Ishikawa (cell line): Measurements from ENCODE around the gene NOS3.
A peak's percentile ranks its signal among the peaks of the same experiment; 100 is the strongest.

Experiments used
- CEBPB ChIP-seq: IDR thresholded peaks from 2 replicates; pipeline ENCODE4 v1.6.1; 2012
- CREB1 ChIP-seq: IDR thresholded peaks from 2 replicates; pipeline ENCODE4 v1.6.1; 2012; ENCODE audit warnings: low read depth
- EGR1 ChIP-seq: IDR thresholded peaks from 2 replicates; pipeline ENCODE4 v1.6.1; 2012
- EP300 ChIP-seq: IDR thresholded peaks from 2 replicates; pipeline ENCODE4 v1.6.1; 2012; ENCODE audit warnings: borderline replicate concordance
- FOXM1 ChIP-seq: IDR thresholded peaks from 2 replicates; pipeline ENCODE4 v1.6.1; 2012; ENCODE audit warnings: low read depth, borderline replicate concordance
- NFIC ChIP-seq: IDR thresholded peaks from 2 replicates; pipeline ENCODE4 v1.6.1; 2012
- RAD21 ChIP-seq: IDR thresholded peaks from 2 replicates; pipeline ENCODE4 v1.6.1; 2012; ENCODE audit warnings: low read depth
- TAF1 ChIP-seq: IDR thresholded peaks from 2 replicates; pipeline ENCODE4 v1.6.1; 2012; ENCODE audit warnings: low read depth, mild to moderate bottlenecking
- TCF12 ChIP-seq: IDR thresholded peaks from 2 replicates; pipeline ENCODE4 v1.6.1; 2012; ENCODE audit warnings: low read depth
- TEAD4 ChIP-seq: IDR thresholded peaks from 2 replicates; pipeline ENCODE4 v1.6.1; 2012
- USF1 ChIP-seq: IDR thresholded peaks from 2 replicates; pipeline ENCODE4 v1.6.1; 2012
- YY1 ChIP-seq: IDR thresholded peaks from 2 replicates; pipeline ENCODE4 v1.6.1; 2012; ENCODE audit warnings: low read depth
- ZBTB7A ChIP-seq: IDR thresholded peaks from 2 replicates; pipeline ENCODE4 v1.6.1; 2012; ENCODE audit warnings: low read depth
- TF ChIP-seq, protein P1 (sequence below): IDR thresholded peaks from 2 replicates; pipeline ENCODE4 v1.6.1; 2012; ENCODE audit warnings: low read depth, mild to moderate bottlenecking
- TF ChIP-seq, protein P2 (sequence below): IDR thresholded peaks from 2 replicates; pipeline ENCODE4 v1.6.1; 2012

Gene NOS3

DNA sequence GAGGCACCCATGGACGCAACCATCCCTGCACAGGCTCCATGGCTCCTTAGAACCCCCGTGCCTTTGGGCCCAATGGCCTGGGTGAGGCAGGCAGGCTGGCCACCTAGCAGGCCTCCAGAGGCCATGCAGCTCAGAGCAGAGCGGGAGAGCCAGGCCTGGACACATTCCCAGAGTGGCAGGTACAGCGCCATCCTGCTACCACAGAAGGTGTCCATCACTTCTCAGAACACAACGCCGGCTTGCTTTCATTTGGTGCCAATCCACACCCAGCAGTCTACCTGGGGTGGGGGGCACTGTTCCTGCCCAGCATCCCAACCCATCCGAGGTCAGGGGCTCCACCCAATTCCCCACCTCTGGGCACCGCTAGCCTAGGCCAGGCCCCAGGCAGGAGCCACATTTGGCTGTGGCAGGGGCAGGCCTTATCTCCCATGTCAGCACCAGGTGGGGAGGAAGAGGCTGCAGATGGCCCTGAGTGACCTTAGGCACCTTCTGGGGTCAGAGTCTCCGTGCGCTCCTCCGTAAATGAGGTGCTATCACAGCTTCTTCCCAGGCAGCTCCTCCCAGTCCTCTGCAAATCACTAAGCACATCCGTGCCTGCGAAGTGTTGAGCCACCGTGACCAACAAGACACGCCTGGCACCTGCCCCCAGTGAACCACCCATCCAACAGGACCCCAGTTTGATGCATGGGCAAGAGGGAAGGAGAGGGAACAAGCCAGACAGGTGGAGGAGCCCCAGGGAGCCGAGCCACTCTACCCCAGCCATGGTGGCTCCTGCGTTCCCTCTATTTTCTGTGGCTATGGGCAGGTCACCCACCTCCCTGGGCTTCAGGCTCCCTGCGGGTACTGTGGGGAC, 26.9 kb upstream of the NOS3 start:
- TF ChIP-seq EP300 = no peak
- no peak for TF ChIP-seq ZBTB7A
- TF ChIP-seq TEAD4 = no peak
- TF ChIP-seq, protein P1, sequence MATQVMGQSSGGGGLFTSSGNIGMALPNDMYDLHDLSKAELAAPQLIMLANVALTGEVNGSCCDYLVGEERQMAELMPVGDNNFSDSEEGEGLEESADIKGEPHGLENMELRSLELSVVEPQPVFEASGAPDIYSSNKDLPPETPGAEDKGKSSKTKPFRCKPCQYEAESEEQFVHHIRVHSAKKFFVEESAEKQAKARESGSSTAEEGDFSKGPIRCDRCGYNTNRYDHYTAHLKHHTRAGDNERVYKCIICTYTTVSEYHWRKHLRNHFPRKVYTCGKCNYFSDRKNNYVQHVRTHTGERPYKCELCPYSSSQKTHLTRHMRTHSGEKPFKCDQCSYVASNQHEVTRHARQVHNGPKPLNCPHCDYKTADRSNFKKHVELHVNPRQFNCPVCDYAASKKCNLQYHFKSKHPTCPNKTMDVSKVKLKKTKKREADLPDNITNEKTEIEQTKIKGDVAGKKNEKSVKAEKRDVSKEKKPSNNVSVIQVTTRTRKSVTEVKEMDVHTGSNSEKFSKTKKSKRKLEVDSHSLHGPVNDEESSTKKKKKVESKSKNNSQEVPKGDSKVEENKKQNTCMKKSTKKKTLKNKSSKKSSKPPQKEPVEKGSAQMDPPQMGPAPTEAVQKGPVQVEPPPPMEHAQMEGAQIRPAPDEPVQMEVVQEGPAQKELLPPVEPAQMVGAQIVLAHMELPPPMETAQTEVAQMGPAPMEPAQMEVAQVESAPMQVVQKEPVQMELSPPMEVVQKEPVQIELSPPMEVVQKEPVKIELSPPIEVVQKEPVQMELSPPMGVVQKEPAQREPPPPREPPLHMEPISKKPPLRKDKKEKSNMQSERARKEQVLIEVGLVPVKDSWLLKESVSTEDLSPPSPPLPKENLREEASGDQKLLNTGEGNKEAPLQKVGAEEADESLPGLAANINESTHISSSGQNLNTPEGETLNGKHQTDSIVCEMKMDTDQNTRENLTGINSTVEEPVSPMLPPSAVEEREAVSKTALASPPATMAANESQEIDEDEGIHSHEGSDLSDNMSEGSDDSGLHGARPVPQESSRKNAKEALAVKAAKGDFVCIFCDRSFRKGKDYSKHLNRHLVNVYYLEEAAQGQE = no peak
- no peak for TF ChIP-seq EGR1
- TF ChIP-seq TAF1 = no peak
- TF ChIP-seq CREB1 = no peak

DNA sequence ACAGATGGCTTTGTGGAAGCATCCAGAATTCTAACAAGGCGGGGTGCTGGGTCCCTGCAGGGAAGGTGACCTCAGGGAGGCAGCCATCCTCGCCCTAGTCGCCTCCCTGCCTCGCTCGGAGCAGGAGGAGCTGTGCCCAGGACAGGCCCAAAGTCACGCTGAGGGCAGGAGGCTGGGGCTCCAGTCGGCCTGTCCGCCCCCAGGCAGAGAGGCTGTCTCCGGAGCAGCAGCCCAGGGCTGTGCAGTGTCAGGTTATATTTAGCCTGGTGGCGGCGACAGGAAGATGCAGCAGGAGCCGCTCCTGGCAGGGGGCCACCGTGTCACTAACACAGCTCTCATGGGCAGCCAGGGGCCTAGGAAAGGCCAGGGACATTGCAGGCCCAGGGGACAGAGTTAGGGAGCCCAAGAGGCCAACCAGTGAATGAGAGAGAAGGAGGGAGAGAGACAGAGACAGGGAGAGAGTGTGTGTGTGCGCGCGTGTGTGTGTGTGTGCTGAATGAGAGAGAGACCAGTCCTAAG, 26.2 kb upstream of the NOS3 start:
- TF ChIP-seq NFIC = no peak
- no peak for TF ChIP-seq TAF1
- no peak for TF ChIP-seq FOXM1

- TF ChIP-seq, protein P1 = no peak
- TF ChIP-seq CEBPB (no peak), EGR1 (no peak), ZBTB7A (no peak), TAF1 (no peak), TCF12 (no peak), RAD21 (no peak), NFIC (no peak), USF1 (no peak), EP300 (no peak), YY1 (no peak), CREB1 (no peak), TEAD4 (no peak), FOXM1 (no peak)
- TF ChIP-seq, protein P2, sequence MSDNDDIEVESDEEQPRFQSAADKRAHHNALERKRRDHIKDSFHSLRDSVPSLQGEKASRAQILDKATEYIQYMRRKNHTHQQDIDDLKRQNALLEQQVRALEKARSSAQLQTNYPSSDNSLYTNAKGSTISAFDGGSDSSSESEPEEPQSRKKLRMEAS = no peak
These were observed 25.5 kb upstream of the NOS3 start for GRCh38 chr7:150965273-150965830.

DNA sequence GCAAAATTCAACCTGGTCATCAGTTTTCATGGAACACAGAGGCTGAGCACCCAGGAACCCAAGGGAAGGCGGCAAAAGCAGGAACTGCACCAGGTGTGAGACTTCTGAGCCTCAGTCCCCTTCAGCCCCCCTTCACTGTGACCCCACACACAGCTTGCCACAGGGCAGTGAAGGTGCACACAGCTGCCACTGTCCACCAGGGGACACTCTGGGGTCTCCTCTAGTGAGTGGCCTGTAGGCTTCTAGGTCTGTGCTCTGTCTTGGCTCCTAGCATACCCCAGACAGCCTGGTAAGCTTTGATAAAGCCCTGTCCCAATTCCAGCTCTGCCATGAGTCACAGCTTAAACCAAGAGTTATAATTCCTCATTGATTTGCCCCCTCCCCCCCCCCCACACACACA, 24.8 kb upstream of the NOS3 start:
- TF ChIP-seq RAD21 = peak; percentile 27; the same call in 1 of the 2 replicates
- TF ChIP-seq YY1 = no peak
- no peak for TF ChIP-seq CEBPB
- no peak for TF ChIP-seq ZBTB7A

GRCh38 chr7:150967349-150967748, 23.5 kb upstream of the NOS3 start:
- TF ChIP-seq NFIC (no peak), EP300 (no peak), YY1 (no peak), CEBPB (no peak), EGR1 (no peak), CREB1 (no peak), TAF1 (no peak), ZBTB7A (no peak), RAD21 (no peak), TEAD4 (no peak), FOXM1 (no peak), USF1 (no peak), TCF12 (no peak)
- TF ChIP-seq, protein P2 = no peak
- TF ChIP-seq, protein P1 = no peak
